DND-41 (cell line): ENCODE data around the gene CBX4.

Experiments used
- CTCF ChIP-seq: IDR thresholded peaks from 2 replicates; pipeline ENCODE4 v1.5.1; 2012; ENCODE audit warnings: borderline replicate concordance, low read length, moderate library complexity, mild to moderate bottlenecking; ENCODE audit not compliant: poor library complexity, severe bottlenecking; ENCODE audit errors: extremely low read depth
- EZH2 ChIP-seq: IDR thresholded peaks from 3 replicates; pipeline ENCODE4 v1.6.1; 2012; ENCODE audit warnings: borderline replicate concordance, low read depth, mild to moderate bottlenecking, moderate library complexity, low read length, inconsistent platforms; ENCODE audit not compliant: severe bottlenecking

DNA sequence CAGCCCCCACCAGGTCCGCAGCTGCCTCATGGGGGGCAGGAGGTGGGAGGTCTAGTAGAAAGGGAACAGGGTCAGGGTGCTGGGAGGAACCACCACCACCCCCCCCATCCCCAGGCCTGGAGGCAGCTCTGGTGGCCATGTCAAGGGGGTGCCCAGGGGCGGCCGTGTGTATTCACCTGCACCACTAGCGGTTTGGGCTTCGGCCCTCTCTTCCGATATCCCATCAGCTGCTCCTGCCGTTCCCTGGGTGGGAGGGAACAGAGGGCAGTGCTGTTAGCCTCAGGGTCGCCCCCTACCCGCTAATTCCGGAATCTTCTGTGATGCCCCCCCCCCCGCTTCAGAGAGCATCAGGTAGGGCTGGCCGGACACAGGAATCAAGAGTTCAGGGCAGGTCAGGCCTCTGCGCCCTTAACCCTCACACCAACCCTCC is 3.8 kb downstream of the CBX4 start:
- no peak for TF ChIP-seq CTCF
- no peak for TF ChIP-seq EZH2
